HepG2 (cell line): ENCODE measurements around the gene SOCS3. TPM values are rescaled to one million over a fixed set of nuclear protein-coding genes. Genes with fewer than 3 reads are reported as not detected.

Experiments
- ATAC-seq: fragments of 200-7000 bp; cut with Tn5 transposase; 3 replicates; pipeline ENCODE4 v1.9.1; 2020; ENCODE audit warnings: mild to moderate bottlenecking, moderate library complexity
- BruUV-seq: library from RNA; stranded (reverse); fragments of 400-500 nt; replicated peaks from 2 replicates; lab custom pipeline; 2021; lab: Mats Ljungman, UMichigan
- CTCF ChIA-PET: fragments of 300-600 bp; formaldehyde crosslinking; extraction: SDS; loops from one replicate; lab custom pipeline; 2021; ENCODE audit warnings: low total read pairs, inconsistent platforms, low intra/inter-chr PET ratio; lab: Yijun Ruan, JAX
- POLR2A ChIA-PET: fragments of 350-600 bp; sonication (Branson Sonifier 250); formaldehyde crosslinking; loops from one replicate; lab custom pipeline; 2020; ENCODE audit warnings: antibody characterized with exemption, inconsistent platforms; lab: Yijun Ruan, JAX
- DNase-seq: peaks from one replicate; pipeline ENCODE4 v3.0.0-alpha.2; 2015; ENCODE audit warnings: low spot score
- FAIRE-seq: peaks from 3 replicates; lab custom pipeline; 2011; peaks lifted over from hg19 to GRCh38; lab: Jason Lieb, UNC
- H2AFZ ChIP-seq: one replicate; pipeline ENCODE4 v1.6.1; 2011; ENCODE audit warnings: low read length, inconsistent platforms
- H3K27ac ChIP-seq: fragments of 300-600 bp; 3 replicates; pipeline ENCODE4 v1.8.0; 2011; ENCODE audit warnings: mixed run types, mild to moderate bottlenecking, mixed read lengths, low read length, inconsistent platforms; ENCODE audit not compliant: insufficient read depth; ENCODE audit errors: extremely low read length
- H3K27me3 ChIP-seq, 2 experiments: fragments of 200-600 bp in 1 of 2; 2 replicates in 1 of 2; 3 replicates in 1 of 2; pipeline versions ENCODE4 v1.6.0 to v1.8.0; 2011; ENCODE audit warnings: low read length in 2 of 2, mild to moderate bottlenecking in 2 of 2, moderate library complexity in 2 of 2, inconsistent platforms in 1 of 2; ENCODE audit not compliant: insufficient read depth in 2 of 2, control insufficient read depth in 1 of 2
- H3K36me3 ChIP-seq, 2 experiments: fragments of 200-600 bp in 1 of 2; replicated peaks in 1 of 2; 2 replicates in 1 of 2; 3 replicates in 1 of 2; pipeline versions ENCODE4 v1.5.1 to v1.8.0; 2011; ENCODE audit warnings: low read length in 2 of 2, inconsistent platforms in 1 of 2; ENCODE audit not compliant: insufficient read depth in 2 of 2, control insufficient read depth in 1 of 2
- H3K4me1 ChIP-seq: 2 replicates; pipeline ENCODE4 v1.5.1; 2012; ENCODE audit warnings: low read length, inconsistent platforms; ENCODE audit not compliant: insufficient read depth
- H3K4me2 ChIP-seq: 2 replicates; pipeline ENCODE4 v1.6.0; 2011; ENCODE audit warnings: low read depth, low read length, inconsistent platforms
- H3K4me3 ChIP-seq, 3 experiments: fragments of 200-600 bp in 1 of 3; sonication (generic), shearing (Covaris generic) in 1 of 3; replicated peaks in 1 of 3; 2 replicates each; pipeline ENCODE4 v1.5.1; 2011 to 2016; ENCODE audit warnings: low read length in 3 of 3, inconsistent platforms in 2 of 3, low read depth in 2 of 3, mild to moderate bottlenecking in 2 of 3, control low read depth in 1 of 3, mixed read lengths in 1 of 3; ENCODE audit not compliant: insufficient read depth in 1 of 3
- H3K79me2 ChIP-seq: one replicate; pipeline ENCODE4 v1.6.1; 2011; ENCODE audit warnings: low read length, inconsistent platforms; ENCODE audit not compliant: insufficient read depth
- H3K9ac ChIP-seq: 2 replicates; pipeline ENCODE4 v1.6.0; 2011; ENCODE audit warnings: mild to moderate bottlenecking, low read depth, low read length, inconsistent platforms; ENCODE audit not compliant: insufficient read depth
- H3K9me3 ChIP-seq: 2 replicates; pipeline ENCODE4 v1.5.1; 2012; ENCODE audit warnings: mild to moderate bottlenecking, low read length
- H4K20me1 ChIP-seq: 2 replicates; pipeline ENCODE4 v1.6.0; 2011; ENCODE audit warnings: inconsistent platforms, mild to moderate bottlenecking, low read length, moderate library complexity; ENCODE audit not compliant: insufficient read depth
- ATF6 ChIP-seq: sonication (generic); formaldehyde crosslinking; conservative IDR thresholded peaks from 2 replicates; pipeline ENCODE4 v1.4.0; 2020; ENCODE audit warnings: missing genetic modification reagents
- GABPB1 ChIP-seq: IDR thresholded peaks from 2 replicates; pipeline ENCODE4 v1.6.1; 2016; ENCODE audit warnings: mild to moderate bottlenecking, missing genetic modification reagents, moderate library complexity, missing compliant biosample characterization
- SNAPC5 ChIP-seq: sonication (generic); formaldehyde crosslinking; IDR thresholded peaks from 2 replicates; pipeline ENCODE4 v1.8.1; 2023; ENCODE audit warnings: mild to moderate bottlenecking, missing genetic modification reagents, borderline replicate concordance
- TEF ChIP-seq: sonication (generic); formaldehyde crosslinking; IDR thresholded peaks from 2 replicates; pipeline ENCODE4 v1.5.0; 2020; ENCODE audit warnings: missing genetic modification reagents
- TMF1 ChIP-seq: sonication (generic); formaldehyde crosslinking; IDR thresholded peaks from 2 replicates; pipeline ENCODE4 v1.8.1; 2022; ENCODE audit warnings: low read depth, missing genetic modification reagents
- WIZ ChIP-seq: sonication (generic); formaldehyde crosslinking; IDR thresholded peaks from 2 replicates; pipeline ENCODE4 v1.5.1; 2020; ENCODE audit warnings: mild to moderate bottlenecking, missing genetic modification reagents
- ZNF18 ChIP-seq: sonication (generic); formaldehyde crosslinking; IDR thresholded peaks from 2 replicates; pipeline ENCODE4 v1.8.0; 2022; ENCODE audit warnings: mild to moderate bottlenecking, missing genetic modification reagents; ENCODE audit not compliant: insufficient replicate concordance
- ZNF616 ChIP-seq: sonication (generic); formaldehyde crosslinking; IDR thresholded peaks from 2 replicates; pipeline ENCODE4 v1.5.0; 2020; ENCODE audit warnings: low read depth, mild to moderate bottlenecking, missing genetic modification reagents
- WGBS: methylation state at CpG from one replicate; pipeline ENCODE4 v1.1.6; 2017; ENCODE audit warnings: low lambda C conversion rate; 5-methylcytosine and 5-hydroxymethylcytosine counted together
- in situ Hi-C: cut with HindIII; loops from 2 replicates; pipeline ENCODE4 v1.10.0; 2017; ENCODE audit warnings: low pct_unique_long_range_greater_than_20kb; ENCODE audit not compliant: extremely low pct_ligation_motif_present
- intact Hi-C: fragments of 100-400 bp; cut with micrococcal nuclease; formaldehyde crosslinking; loops from one replicate; pipeline ENCODE4 v1.10.0; 2022; ENCODE audit not compliant: unreplicated experiment
- polyA plus RNA-seq, 8 experiments: library from polyadenylated mRNA; depleted of rRNA in 3 of 8; stranded (reverse) in 7 of 8; unstranded in 1 of 8; fragments of >200 nt; fragmentation: Illumina TruSeq in 4 of 8; extraction: Trizol in 4 of 8; gene quantifications; 2 replicates each; pipeline versions ENCODE4 v1.2.1 to v1.2.3, GENCODE V29; 2011 to 2016; ENCODE audit warnings: low read depth in 4 of 8, missing spikeins in 1 of 8, mixed read lengths in 1 of 8; ENCODE audit not compliant: insufficient read depth in 1 of 8
- total RNA-seq, 5 experiments: library from RNA; depleted of rRNA; stranded (reverse); fragments of >200 nt; fragmentation: Illumina TruSeq; extraction: Trizol; gene quantifications; 2 replicates each; pipeline ENCODE4 v1.2.3, GENCODE V29; 2016; ENCODE audit warnings: low read depth in 1 of 5
- TF ChIP-seq, protein P1 (sequence below): sonication (generic); formaldehyde crosslinking; IDR thresholded peaks from one replicate; pipeline ENCODE4 v1.5.1; 2020; ENCODE audit warnings: mild to moderate bottlenecking, missing genetic modification reagents; ENCODE audit errors: not compliant biosample characterization

SOCS3 gene
- total and polyA plus RNA-seq, 2 of the 13 experiments (the other 11 are each of a cell fraction or from before 2014, with no cell fraction given) = 0.77 to 2.4 TPM

DNA sequence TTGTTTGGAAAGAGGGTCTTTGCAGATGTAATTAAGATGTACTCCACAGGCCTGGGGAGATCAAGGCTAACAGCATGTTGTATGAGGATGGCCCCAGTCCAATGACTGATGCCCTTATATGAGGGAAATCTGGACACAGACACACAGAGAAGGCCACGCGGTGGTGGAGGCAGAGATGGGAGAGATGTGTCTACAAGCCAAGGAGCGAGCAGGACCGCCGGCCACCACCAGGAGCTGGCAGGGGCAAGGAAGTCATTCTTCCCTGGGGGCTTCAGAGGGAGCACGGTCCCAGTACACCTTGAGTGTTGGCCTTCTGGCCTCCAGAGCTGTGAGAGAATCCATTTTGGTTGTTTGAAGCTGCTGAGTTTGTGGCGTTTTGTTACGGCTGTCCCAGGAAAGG, 14.7 kb downstream of the SOCS3 start (continued):
- TF ChIP-seq, protein P1, sequence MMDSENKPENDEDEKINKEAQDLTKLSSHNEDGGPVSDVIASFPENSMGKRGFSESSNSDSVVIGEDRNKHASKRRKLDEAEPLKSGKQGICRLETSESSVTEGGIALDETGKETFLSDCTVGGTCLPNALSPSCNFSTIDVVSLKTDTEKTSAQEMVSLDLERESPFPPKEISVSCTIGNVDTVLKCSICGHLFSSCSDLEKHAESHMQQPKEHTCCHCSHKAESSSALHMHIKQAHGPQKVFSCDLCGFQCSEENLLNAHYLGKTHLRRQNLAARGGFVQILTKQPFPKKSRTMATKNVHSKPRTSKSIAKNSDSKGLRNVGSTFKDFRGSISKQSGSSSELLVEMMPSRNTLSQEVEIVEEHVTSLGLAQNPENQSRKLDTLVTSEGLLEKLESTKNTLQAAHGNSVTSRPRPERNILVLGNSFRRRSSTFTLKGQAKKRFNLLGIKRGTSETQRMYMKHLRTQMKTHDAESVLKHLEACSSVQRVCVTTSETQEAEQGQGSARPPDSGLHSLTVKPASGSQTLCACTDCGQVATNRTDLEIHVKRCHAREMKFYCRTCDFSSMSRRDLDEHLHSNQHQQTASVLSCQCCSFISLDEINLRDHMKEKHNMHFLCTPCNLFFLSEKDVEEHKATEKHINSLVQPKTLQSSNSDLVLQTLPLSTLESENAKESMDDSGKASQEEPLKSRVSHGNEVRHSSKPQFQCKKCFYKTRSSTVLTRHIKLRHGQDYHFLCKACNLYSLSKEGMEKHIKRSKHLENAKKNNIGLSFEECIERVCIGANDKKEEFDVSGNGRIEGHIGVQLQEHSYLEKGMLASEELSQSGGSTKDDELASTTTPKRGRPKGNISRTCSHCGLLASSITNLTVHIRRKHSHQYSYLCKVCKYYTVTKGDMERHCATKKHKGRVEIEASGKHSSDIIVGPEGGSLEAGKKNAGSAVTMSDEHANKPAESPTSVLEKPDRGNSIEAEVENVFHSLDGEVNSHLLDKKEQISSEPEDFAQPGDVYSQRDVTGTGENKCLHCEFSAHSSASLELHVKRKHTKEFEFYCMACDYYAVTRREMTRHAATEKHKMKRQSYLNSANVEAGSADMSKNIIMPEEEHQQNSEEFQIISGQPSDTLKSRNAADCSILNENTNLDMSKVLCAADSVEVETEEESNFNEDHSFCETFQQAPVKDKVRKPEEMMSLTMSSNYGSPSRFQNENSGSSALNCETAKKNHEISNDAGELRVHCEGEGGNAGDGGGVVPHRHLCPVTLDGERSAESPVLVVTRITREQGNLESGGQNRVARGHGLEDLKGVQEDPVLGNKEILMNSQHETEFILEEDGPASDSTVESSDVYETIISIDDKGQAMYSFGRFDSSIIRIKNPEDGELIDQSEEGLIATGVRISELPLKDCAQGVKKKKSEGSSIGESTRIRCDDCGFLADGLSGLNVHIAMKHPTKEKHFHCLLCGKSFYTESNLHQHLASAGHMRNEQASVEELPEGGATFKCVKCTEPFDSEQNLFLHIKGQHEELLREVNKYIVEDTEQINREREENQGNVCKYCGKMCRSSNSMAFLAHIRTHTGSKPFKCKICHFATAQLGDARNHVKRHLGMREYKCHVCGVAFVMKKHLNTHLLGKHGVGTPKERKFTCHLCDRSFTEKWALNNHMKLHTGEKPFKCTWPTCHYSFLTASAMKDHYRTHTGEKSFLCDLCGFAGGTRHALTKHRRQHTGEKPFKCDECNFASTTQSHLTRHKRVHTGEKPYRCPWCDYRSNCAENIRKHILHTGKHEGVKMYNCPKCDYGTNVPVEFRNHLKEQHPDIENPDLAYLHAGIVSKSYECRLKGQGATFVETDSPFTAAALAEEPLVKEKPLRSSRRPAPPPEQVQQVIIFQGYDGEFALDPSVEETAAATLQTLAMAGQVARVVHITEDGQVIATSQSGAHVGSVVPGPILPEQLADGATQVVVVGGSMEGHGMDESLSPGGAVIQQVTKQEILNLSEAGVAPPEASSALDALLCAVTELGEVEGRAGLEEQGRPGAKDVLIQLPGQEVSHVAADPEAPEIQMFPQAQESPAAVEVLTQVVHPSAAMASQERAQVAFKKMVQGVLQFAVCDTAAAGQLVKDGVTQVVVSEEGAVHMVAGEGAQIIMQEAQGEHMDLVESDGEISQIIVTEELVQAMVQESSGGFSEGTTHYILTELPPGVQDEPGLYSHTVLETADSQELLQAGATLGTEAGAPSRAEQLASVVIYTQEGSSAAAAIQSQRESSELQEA (CRISPR knock-in tag) = no peak
- TF ChIP-seq GABPB1 (CRISPR knock-in tag) = no peak
- TF ChIP-seq ZNF616 (CRISPR knock-in tag) = no peak
- TF ChIP-seq, all 625 proteins: peak for 0

DNA sequence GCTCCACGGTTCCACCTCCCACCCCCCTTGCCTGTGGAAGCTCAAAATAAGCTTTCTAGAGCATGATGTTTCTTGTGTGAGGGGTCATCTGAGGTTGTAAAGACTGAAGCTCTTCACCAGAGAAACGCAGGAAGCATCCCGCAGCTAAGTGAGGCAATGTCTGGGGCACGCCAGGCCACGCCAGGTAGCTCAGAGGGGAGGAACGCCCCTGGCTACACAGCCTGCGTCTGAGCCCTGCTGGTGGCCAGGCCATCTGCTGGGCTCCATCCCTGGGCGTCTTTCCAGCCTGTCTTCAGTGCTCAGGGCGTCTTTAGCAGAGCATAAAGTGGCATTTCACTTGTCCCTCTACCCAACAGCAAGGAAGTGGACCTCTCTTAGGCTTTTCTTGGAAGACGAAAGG, 15.2 kb downstream of the SOCS3 start:
- 25% methylated on average over 10 of the region's 10 CpGs for WGBS
- DNase-seq = no peak
- Histone ChIP-seq H2AFZ (no peak overlapping the region), H3K9ac (no peak overlapping the region), H3K27ac (no peak overlapping the region), H3K36me3 (no peaks in the 10 kb centered on the region), H3K79me2 (no peaks in the 10 kb centered on the region), H3K4me1 (peaks cover 18% of the 10 kb centered on the region), H4K20me1 (no peaks in the 10 kb centered on the region; the same call in 1 of the 2 replicates), H3K9me3 (no peaks in the 10 kb centered on the region), H3K4me2 (no peak overlapping the region), H3K4me3 (no peak overlapping the region), H3K27me3 (peaks cover 41 to 84% of the 10 kb centered on the region in 2 experiments)
- FAIRE-seq = no peak
- in situ Hi-C loops = no loop called here
- CTCF ChIA-PET = no interaction called here
- POLR2A ChIA-PET = no interaction called here
- intact Hi-C loops = no loop called here
- no TSS peak for BruUV-seq
- no peak for ATAC-seq
- TF ChIP-seq ZNF18 (CRISPR knock-in tag) (no peak), SNAPC5 (CRISPR knock-in tag) (no peak), ATF6 (CRISPR knock-in tag) (no peak), TMF1 (no peak), WIZ (CRISPR knock-in tag) (no peak), TEF (CRISPR knock-in tag) (no peak)
